ENCODE data around the gene KLK10.

GRCh38 chr19:51009061-51009891 lies 10.2 kb downstream of the KLK10 start:
- TF ChIP-seq POLR2A (IDR thresholded peaks at IDR 0.05; ENCODE audit: low read length): no peak
- no peak for TF ChIP-seq GATA1 (IDR thresholded peaks at IDR 0.05; ENCODE audit: low read depth, low read length)
